Prostate gland (tissue), 2 donors: ENCODE results near the gene ZNF785. TPM values are rescaled to one million over a fixed set of nuclear protein-coding genes. Genes with fewer than 3 reads are reported as not detected.

Experiments
- DNase-seq: peaks from one replicate; pipeline ENCODE4 v3.0.0-alpha.2; 2019; ENCODE audit warnings: low spot score
- H3K27ac ChIP-seq, 2 donors: fragments of 200-600 bp; sonication (generic); 2 replicates each; pipeline ENCODE4 v1.5.1; 2017 to 2019
- H3K27me3 ChIP-seq: fragments of 200-600 bp; sonication (generic); replicated peaks from 2 replicates; pipeline ENCODE4 v1.5.1; 2019; ENCODE audit not compliant: insufficient read depth
- H3K36me3 ChIP-seq, 2 donors: fragments of 200-600 bp; sonication (generic); 1 replicate in 1 of 2; 2 replicates in 1 of 2; pipeline versions ENCODE4 v1.5.1 to v1.8.1; 2017 to 2019
- H3K4me1 ChIP-seq: fragments of 200-600 bp; sonication (generic); replicated peaks from 2 replicates; pipeline ENCODE4 v1.5.1; 2019
- H3K4me3 ChIP-seq, 2 donors: fragments of 200-600 bp; sonication (generic); 2 replicates each; pipeline ENCODE4 v1.5.1; 2017 to 2019
- H3K9me3 ChIP-seq: fragments of 200-600 bp; sonication (generic); 2 replicates; pipeline ENCODE4 v1.5.1; 2017
- POLR2A ChIP-seq: fragments of 450-650 bp; IDR thresholded peaks from one replicate; pipeline ENCODE4 v1.6.1; 2016; ENCODE audit warnings: antibody characterized with exemption, mild to moderate bottlenecking
- POLR2AphosphoS5 ChIP-seq: sonication (generic); formaldehyde crosslinking; IDR thresholded peaks from one replicate; pipeline ENCODE4 v1.6.1; 2017; ENCODE audit warnings: antibody characterized with exemption
- WGBS: methylation state at CpG from one replicate; pipeline ENCODE4 v1.1.5; 2018; 5-methylcytosine and 5-hydroxymethylcytosine counted together
- intact Hi-C: fragments of 100-400 bp; cut with DNase I; formaldehyde crosslinking; loops from one replicate; pipeline ENCODE4 v1.14.2; 2022
- small RNA-seq, 2 donors: library from RNA; depleted of rRNA; stranded (forward); fragments of <200 nt; gene quantifications; one replicate each; pipeline ENCODE3, GENCODE V24; 2016
- total RNA-seq, 2 donors: library from RNA; depleted of rRNA; stranded (reverse); fragments of >200 nt; gene quantifications; one replicate each; pipeline ENCODE4 v1.1.0, GENCODE V29; 2016
- TF ChIP-seq, protein P1 (sequence below), 4 experiments: fragments of 200-600 bp in 2 of 4; fragments of 450-650 bp in 2 of 4; sonication (generic) in 2 of 4; IDR thresholded peaks; 1 replicate in 3 of 4; 2 replicates in 1 of 4; pipeline ENCODE4 v1.5.1; 2016 to 2019; ENCODE audit warnings: antibody characterized with exemption in 4 of 4, mild to moderate bottlenecking in 2 of 4, moderate library complexity in 2 of 4

Gene ZNF785
- total RNA-seq, 2 donors from 2014 or later: 16.9 to 18.9 TPM

DNA sequence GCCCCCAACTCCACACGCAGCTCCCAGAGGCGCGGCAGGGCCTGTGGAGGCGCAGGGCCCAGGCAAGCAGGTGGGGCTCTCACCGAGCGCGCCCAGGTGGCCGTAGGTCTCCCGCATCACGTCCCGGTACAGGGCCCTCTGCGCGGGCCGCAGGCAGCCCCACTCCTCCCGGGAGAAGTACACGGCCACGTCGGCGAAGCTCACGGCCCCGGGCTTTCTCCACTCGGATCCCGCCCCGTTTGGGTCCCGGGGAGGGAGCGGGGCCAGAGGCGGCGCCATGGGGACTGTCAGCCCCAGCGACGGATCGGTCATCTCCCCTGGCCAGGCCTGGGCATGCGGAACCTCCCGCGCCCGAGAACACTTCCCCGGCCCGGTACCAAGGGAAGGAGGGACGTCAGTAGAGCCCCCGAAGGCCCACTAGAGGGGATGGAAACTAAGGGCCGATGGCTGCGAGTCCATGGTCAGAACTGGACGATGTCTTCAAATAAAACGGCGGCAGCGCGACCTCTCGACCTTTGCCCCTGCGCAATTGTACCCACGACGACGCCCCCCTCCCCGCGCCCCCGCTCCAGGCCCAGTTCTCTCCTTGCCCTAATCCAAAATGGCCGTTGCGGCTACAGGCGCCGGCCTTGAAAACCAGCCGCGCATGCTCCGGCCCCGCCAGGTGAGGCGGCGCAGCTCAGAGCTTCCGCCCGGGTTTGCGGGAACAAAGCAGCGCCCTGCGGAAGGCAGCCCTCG is 51.0 kb downstream of the ZNF785 start, which contains the start of gene ZNF747:
TSS of gene ZNF747 (minus strand) at position 491 of the 738 bp plus-strand sequence. CDS start at position 312, 179 bp downstream.
- H3K36me3 ChIP-seq: no peaks in the 10 kb centered on the region
- TF ChIP-seq POLR2AphosphoS5: peak; percentile 96
- TF ChIP-seq, protein P1, sequence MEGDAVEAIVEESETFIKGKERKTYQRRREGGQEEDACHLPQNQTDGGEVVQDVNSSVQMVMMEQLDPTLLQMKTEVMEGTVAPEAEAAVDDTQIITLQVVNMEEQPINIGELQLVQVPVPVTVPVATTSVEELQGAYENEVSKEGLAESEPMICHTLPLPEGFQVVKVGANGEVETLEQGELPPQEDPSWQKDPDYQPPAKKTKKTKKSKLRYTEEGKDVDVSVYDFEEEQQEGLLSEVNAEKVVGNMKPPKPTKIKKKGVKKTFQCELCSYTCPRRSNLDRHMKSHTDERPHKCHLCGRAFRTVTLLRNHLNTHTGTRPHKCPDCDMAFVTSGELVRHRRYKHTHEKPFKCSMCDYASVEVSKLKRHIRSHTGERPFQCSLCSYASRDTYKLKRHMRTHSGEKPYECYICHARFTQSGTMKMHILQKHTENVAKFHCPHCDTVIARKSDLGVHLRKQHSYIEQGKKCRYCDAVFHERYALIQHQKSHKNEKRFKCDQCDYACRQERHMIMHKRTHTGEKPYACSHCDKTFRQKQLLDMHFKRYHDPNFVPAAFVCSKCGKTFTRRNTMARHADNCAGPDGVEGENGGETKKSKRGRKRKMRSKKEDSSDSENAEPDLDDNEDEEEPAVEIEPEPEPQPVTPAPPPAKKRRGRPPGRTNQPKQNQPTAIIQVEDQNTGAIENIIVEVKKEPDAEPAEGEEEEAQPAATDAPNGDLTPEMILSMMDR (IDR thresholded peaks at IDR 0.05): peak in 1 of 4 experiments; percentile 23
- peak; percentile 61 for TF ChIP-seq POLR2A
- intact Hi-C loops: loop anchor here (2.0 kb wide), 1 partner anchor 24 kb away; the partner anchor contains the start of gene ZNF764
- DNase-seq: peak; percentile 89
- peak within 1 kb of the TSS; percentile 51 to 57 for H3K4me3 ChIP-seq
- no peaks in the 10 kb centered on the region for H3K9me3 ChIP-seq
- peak within 1 kb of the TSS; percentile 90 to 94 for H3K27ac ChIP-seq
- under 1% methylated on average over 51 of the region's 70 CpGs for WGBS
- H3K27me3 ChIP-seq: no peaks in the 10 kb centered on the region
- peaks cover 10% of the 10 kb centered on the region for H3K4me1 ChIP-seq

DNA sequence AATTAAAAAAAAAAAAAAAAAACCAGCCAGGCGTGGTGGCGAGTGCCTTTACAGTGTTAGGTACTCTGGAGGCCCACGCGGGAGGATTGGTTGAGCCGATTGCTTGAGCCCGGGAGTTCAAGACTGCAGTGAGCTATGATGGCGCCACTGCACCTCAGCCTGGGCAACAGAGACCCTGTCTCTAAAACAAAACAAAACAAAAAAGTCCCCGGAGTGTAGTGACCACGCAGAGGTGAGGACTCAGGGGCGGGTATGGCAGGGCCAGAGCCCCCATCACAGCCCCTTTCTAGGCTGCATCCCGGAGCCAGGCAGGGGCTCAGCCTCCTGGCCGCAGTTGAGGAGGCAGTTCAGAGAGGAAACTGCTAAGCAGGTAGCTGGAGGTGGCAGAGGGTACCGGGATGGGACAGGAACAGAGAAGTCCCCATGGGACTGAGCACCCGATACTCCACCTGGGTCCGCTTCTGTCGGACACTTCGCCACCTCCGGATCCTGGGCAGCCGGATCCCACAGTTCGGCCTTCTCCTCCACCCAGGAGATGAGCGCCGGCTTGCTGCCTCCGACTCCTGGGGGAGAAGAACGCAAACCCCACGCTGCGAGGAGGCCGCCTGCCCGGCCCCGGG is 51.6 kb downstream of the ZNF785 start:
- intact Hi-C loops: loop anchor here (2.0 kb wide), 1 partner anchor 25 kb away; the partner anchor contains the start of gene ZNF764
- no peak for DNase-seq
- WGBS: 10% methylated on average over 29 of the region's 29 CpGs

DNA sequence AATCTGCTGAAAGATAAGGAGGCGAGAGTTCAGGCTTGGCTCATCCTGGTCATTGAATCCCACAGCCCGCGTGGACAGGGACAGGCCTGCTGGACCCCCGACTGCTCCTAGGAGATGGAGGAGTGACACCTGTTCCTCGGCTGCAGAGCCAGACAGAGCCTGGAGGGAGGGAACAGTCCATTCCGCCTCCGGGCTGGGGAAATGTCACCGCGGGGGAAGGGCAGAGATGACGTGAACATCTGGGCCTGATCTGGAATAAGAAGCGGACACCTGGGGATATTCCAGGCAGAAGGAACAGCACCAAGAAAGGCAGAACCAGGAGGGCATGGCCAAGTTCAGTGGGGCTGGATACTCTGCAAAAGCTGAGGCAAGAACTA is 52.4 kb downstream of the ZNF785 start:
- DNase-seq: no peak
- peak overlapping the region; percentile 90 to 94 for H3K27ac ChIP-seq
- no peaks in the 10 kb centered on the region for H3K36me3 ChIP-seq
- H3K4me1 ChIP-seq: peaks cover 10% of the 10 kb centered on the region
- H3K4me3 ChIP-seq: peak overlapping the region in 1 of 2 donors; percentile 51
- TF ChIP-seq, protein P1 (IDR thresholded peaks at IDR 0.05): no peak
- H3K27me3 ChIP-seq: no peaks in the 10 kb centered on the region
- 55% methylated on average over 11 of the region's 11 CpGs for WGBS
- no peaks in the 10 kb centered on the region for H3K9me3 ChIP-seq
- intact Hi-C loops: no loop called here

More for the DNA sequence above, 51.6 kb downstream of the ZNF785 start:
- no peaks in the 10 kb centered on the region for H3K9me3 ChIP-seq
- H3K4me3 ChIP-seq: peak overlapping the region; percentile 51 to 57
- no peaks in the 10 kb centered on the region for H3K27me3 ChIP-seq
- H3K27ac ChIP-seq: peak overlapping the region; percentile 90 to 94
- no peaks in the 10 kb centered on the region for H3K36me3 ChIP-seq
- TF ChIP-seq, protein P1 (IDR thresholded peaks at IDR 0.05): no peak
- TF ChIP-seq POLR2A: no peak
- no peak for TF ChIP-seq POLR2AphosphoS5
- peaks cover 10% of the 10 kb centered on the region for H3K4me1 ChIP-seq

DNA sequence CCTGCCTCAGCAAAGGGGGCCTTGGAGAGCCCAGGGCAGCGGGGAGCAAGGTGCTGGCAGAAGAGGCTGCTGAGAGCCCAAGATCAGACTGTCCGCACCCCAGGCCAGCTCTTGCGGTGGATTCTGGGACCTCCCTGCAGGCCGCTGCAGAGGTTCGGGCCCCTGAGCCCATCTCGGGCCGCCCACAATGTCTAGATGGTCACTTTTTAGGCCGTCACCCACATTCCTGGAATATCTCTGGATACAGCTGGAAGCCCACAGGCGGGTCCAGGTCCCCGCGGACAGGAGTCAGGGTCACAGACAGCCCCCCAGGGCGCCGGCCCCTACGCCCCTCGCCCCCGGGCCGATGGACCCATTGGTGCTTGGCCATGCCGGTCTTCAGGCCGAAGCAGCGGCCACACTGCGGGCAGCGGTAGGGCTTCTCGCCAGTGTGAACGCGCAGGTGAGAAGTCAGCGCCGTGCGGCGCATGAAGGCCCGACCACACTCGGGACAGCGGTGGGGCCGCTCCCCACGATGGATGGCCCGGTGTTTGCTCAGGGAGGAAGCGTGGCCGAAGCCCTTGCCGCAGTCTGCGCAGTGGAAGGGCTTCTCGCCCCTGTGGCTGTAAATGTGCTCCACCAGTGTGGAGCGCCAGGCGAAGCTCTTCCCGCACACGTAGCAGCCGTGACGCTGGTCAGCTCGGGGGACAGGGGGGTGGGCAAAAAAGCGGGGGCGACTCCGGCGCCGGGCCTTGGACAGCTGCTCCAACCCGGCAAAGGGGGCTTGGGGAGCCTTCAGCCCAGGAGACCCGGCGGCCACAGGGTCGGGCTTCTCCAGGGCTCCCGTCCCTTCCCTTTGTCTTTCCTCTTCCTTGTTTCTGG is 53.0 kb downstream of the ZNF785 start:
- Histone ChIP-seq H3K4me3 (no peak overlapping the region), H3K9me3 (no peaks in the 10 kb centered on the region), H3K4me1 (peaks cover 10% of the 10 kb centered on the region), H3K27me3 (no peaks in the 10 kb centered on the region), H3K27ac (peak overlapping the region in 1 of 2 donors; percentile 94), H3K36me3 (no peaks in the 10 kb centered on the region)
- DNase-seq: no peak
- intact Hi-C loops: no loop called here
- TF ChIP-seq POLR2AphosphoS5 (no peak), POLR2A (no peak)
- TF ChIP-seq, protein P1 (IDR thresholded peaks at IDR 0.05): no peak
- WGBS: 92% methylated on average over 57 of the region's 57 CpGs

Small RNAs within 50 kb of the gene (small RNA-seq; reads per million reads assigned to genes)
- gene AC093249.1: 0 reads per million in 2 donors
- 0 reads per million in 2 donors for gene AC093249.4

Other genes with a start within 250 kb of the ZNF785 start
- gene CD2BP2, start 230.4 kb downstream of the ZNF785 start, total RNA-seq: 10 to 100 TPM; 32.9 to 46.4 TPM
- 10 to 100 TPM; 40.3 to 59.4 TPM for gene TBC1D10B, start 215.2 kb downstream of the ZNF785 start, total RNA-seq
- gene MYL11, start 210.9 kb downstream of the ZNF785 start, total RNA-seq: 10 to 100 TPM in 1 of 2 donors, 1 to 10 TPM in 1; 3.5 to 23.5 TPM
- 1 to 10 TPM; 3.0 to 4.2 TPM for gene SEPTIN1, start 203.1 kb downstream of the ZNF785 start, total RNA-seq
- gene ZNF48, start 190.3 kb downstream of the ZNF785 start, total RNA-seq: 10 to 100 TPM; 11.9 to 12.2 TPM
- gene ZNF771, start 178.1 kb downstream of the ZNF785 start, total RNA-seq: 10 to 100 TPM; 32.3 to 36.3 TPM
- 10 to 100 TPM; 31.6 to 37.6 TPM for gene DCTPP1, start 155.7 kb downstream of the ZNF785 start, total RNA-seq
- 10 to 100 TPM; 33.7 to 58.9 TPM for gene SEPHS2, start 139.8 kb downstream of the ZNF785 start, total RNA-seq
- gene ITGAL, start 113.0 kb downstream of the ZNF785 start, total RNA-seq: 10 to 100 TPM in 1 of 2 donors, 1 to 10 TPM in 1; 2.5 to 12.7 TPM
- gene ZNF768, start 59.1 kb downstream of the ZNF785 start, total RNA-seq: 10 to 100 TPM; 46.5 to 61.1 TPM
- gene ZNF747, start 50.8 kb downstream of the ZNF785 start, total RNA-seq: 10 to 100 TPM; 15.8 to 22.6 TPM
- 10 to 100 TPM; 15.7 to 22.5 TPM for gene ZNF764, start 27.3 kb downstream of the ZNF785 start, total RNA-seq
- 10 to 100 TPM; 20.4 to 21.5 TPM for gene ZNF688, start 14.0 kb downstream of the ZNF785 start, total RNA-seq
- gene ZNF689, start 24.7 kb upstream of the ZNF785 start, total RNA-seq: 10 to 100 TPM; 13.4 to 17.8 TPM
- gene PRR14, start 65.3 kb upstream of the ZNF785 start, total RNA-seq: 10 to 100 TPM; 37.5 to 66.7 TPM
- 100 to 1,000 TPM in 1 of 2 donors, 10 to 100 TPM in 1; 49.0 to 106 TPM for gene FBRS, start 72.7 kb upstream of the ZNF785 start, total RNA-seq
- gene SRCAP, start 113.5 kb upstream of the ZNF785 start, total RNA-seq: 10 to 100 TPM; 42.8 to 79.0 TPM
- 10 to 100 TPM; 37.2 to 45.2 TPM for gene PHKG2, start 162.7 kb upstream of the ZNF785 start, total RNA-seq
- 10 to 100 TPM in 1 of 2 donors, 1 to 10 TPM in 1; 3.1 to 13.2 TPM for gene CFAP119, start 176.4 kb upstream of the ZNF785 start, total RNA-seq
- gene RNF40, start 176.6 kb upstream of the ZNF785 start, total RNA-seq: 100 to 1,000 TPM in 1 of 2 donors, 10 to 100 TPM in 1; 89.9 to 113 TPM
- gene ZNF629, start 201.5 kb upstream of the ZNF785 start, total RNA-seq: 10 to 100 TPM; 17.9 to 24.0 TPM